SK-N-SH (cell line): ENCODE data around the gene PSMD3. TPM values are rescaled to one million over a fixed set of nuclear protein-coding genes. Genes with fewer than 3 reads are reported as not detected.
A peak's percentile ranks its signal among the peaks of the same experiment; 100 is the strongest.

ENCODE experiments used
- CTCF ChIA-PET: fragments of 300-600, 350-600 bp; formaldehyde crosslinking; extraction: SDS; loops from one replicate; lab custom pipeline; 2021; lab: Yijun Ruan, JAX
- POLR2A ChIA-PET: fragments of 350-600 bp; sonication (Branson Sonifier 250); formaldehyde crosslinking; extraction: SDS; loops from one replicate; lab custom pipeline; 2020; ENCODE audit warnings: antibody characterized with exemption, inconsistent platforms; lab: Yijun Ruan, JAX
- DNase-seq: peaks from one replicate; pipeline ENCODE4 v3.0.0; 2012
- H2AFZ ChIP-seq: fragments of 200-600 bp; sonication (generic); 2 replicates; pipeline ENCODE4 v1.8.1; 2016; ENCODE audit warnings: antibody characterized with exemption, mild to moderate bottlenecking, low read depth
- H3F3A ChIP-seq: fragments of 200-600 bp; sonication (generic); replicated peaks from 2 replicates; pipeline ENCODE3; 2016; ENCODE audit warnings: antibody characterized with exemption, mild to moderate bottlenecking; ENCODE audit not compliant: insufficient read depth
- H3K27ac ChIP-seq, 2 experiments: fragments of 200-500 bp in 1 of 2; fragments of 200-600 bp in 1 of 2; sonication (Bioruptor generic) in 1 of 2; sonication (generic), shearing (Covaris generic) in 1 of 2; 2 replicates each; pipeline versions ENCODE4 v1.5.1 to v1.6.1; 2014 to 2016; ENCODE audit warnings: low read depth in 2 of 2, inconsistent platforms in 1 of 2, low read length in 1 of 2, mild to moderate bottlenecking in 1 of 2, mixed read lengths in 1 of 2
- H3K27me3 ChIP-seq: fragments of 200-600 bp; sonication (generic), shearing (Covaris generic); 2 replicates; pipeline ENCODE4 v1.6.1; 2016; ENCODE audit warnings: mixed run types; ENCODE audit not compliant: insufficient read depth
- H3K36me3 ChIP-seq, 2 experiments: fragments of 200-500 bp in 1 of 2; fragments of 200-600 bp in 1 of 2; sonication (Bioruptor generic) in 1 of 2; sonication (generic) in 1 of 2; replicated peaks in 1 of 2; 2 replicates each; pipeline versions ENCODE3 to v1.5.1; 2014 to 2016; ENCODE audit warnings: low read length in 1 of 2, mild to moderate bottlenecking in 1 of 2; ENCODE audit not compliant: insufficient read depth in 2 of 2, control insufficient read depth in 1 of 2
- H3K4me1 ChIP-seq, 2 experiments: fragments of 200-500 bp in 1 of 2; fragments of 200-600 bp in 1 of 2; sonication (Bioruptor generic) in 1 of 2; sonication (generic), shearing (Covaris generic) in 1 of 2; 2 replicates each; pipeline versions ENCODE4 v1.5.1 to v1.6.1; 2014 to 2016; ENCODE audit warnings: low read depth in 1 of 2, low read length in 1 of 2, mixed run types in 1 of 2; ENCODE audit not compliant: insufficient read depth in 2 of 2, control insufficient read depth in 1 of 2
- H3K4me2 ChIP-seq: fragments of 200-600 bp; sonication (generic), shearing (Covaris generic); 2 replicates; pipeline ENCODE4 v1.6.1; 2017; ENCODE audit warnings: mixed run types
- H3K4me3 ChIP-seq, 2 experiments: fragments of 200-500 bp in 1 of 2; fragments of 200-600 bp in 1 of 2; sonication (Bioruptor generic) in 1 of 2; sonication (generic), shearing (Covaris generic) in 1 of 2; 2 replicates each; pipeline versions ENCODE4 v1.5.1 to v1.8.1; 2014 to 2016; ENCODE audit warnings: low read depth in 2 of 2, inconsistent platforms in 1 of 2, low read length in 1 of 2, mild to moderate bottlenecking in 1 of 2, mixed read lengths in 1 of 2, moderate library complexity in 1 of 2
- H3K79me2 ChIP-seq: fragments of 200-600 bp; sonication (generic); 2 replicates; pipeline ENCODE4 v1.8.1; 2017; ENCODE audit warnings: mild to moderate bottlenecking; ENCODE audit not compliant: insufficient read depth
- H3K9ac ChIP-seq: fragments of 200-600 bp; sonication (generic); 2 replicates; pipeline ENCODE4 v1.6.1; 2017; ENCODE audit warnings: mixed run types
- H3K9me2 ChIP-seq: fragments of 200-600 bp; sonication (generic); 2 replicates; pipeline ENCODE4 v1.6.1; 2017; ENCODE audit warnings: mixed run types
- H3K9me3 ChIP-seq: fragments of 200-600 bp; sonication (generic); 2 replicates; pipeline ENCODE4 v1.6.1; 2017; ENCODE audit warnings: mixed run types, mild to moderate bottlenecking, moderate library complexity
- H4K20me1 ChIP-seq: fragments of 200-600 bp; sonication (generic); 2 replicates; pipeline ENCODE4 v1.6.1; 2017; ENCODE audit warnings: mild to moderate bottlenecking, mixed run types; ENCODE audit not compliant: insufficient read depth
- CTCF ChIP-seq: fragments of 200-600 bp; sonication (generic); IDR thresholded peaks from 2 replicates; pipeline ENCODE4 v1.6.1; 2017; ENCODE audit warnings: antibody characterized with exemption, mild to moderate bottlenecking, moderate library complexity
- EP300 ChIP-seq, 2 experiments: IDR thresholded peaks; 2 replicates each; pipeline versions ENCODE4 v1.4.0 to v1.6.1; 2012; ENCODE audit warnings: borderline replicate concordance in 1 of 2, low read depth in 1 of 2, low read length in 1 of 2
- EZH2phosphoT487 ChIP-seq: fragments of 200-600 bp; sonication (generic); IDR thresholded peaks from 2 replicates; pipeline ENCODE4 v1.6.1; 2017; ENCODE audit warnings: low read depth, mixed run types, mild to moderate bottlenecking, antibody characterized with exemption, moderate library complexity, borderline replicate concordance
- FOSL2 ChIP-seq: IDR thresholded peaks from 2 replicates; pipeline ENCODE4 v1.4.0; 2012; ENCODE audit warnings: low read depth, mild to moderate bottlenecking, moderate library complexity, borderline replicate concordance
- IRF3 ChIP-seq: fragments of 150-350 bp; IDR thresholded peaks from 2 replicates; pipeline ENCODE4 v1.6.1; 2016; ENCODE audit warnings: mild to moderate bottlenecking, low read depth, low read length
- SIN3A ChIP-seq: IDR thresholded peaks from 2 replicates; pipeline ENCODE4 v1.6.1; 2012; ENCODE audit warnings: low read depth, mild to moderate bottlenecking, low read length, moderate library complexity, borderline replicate concordance
- SMC3 ChIP-seq: IDR thresholded peaks from 2 replicates; pipeline ENCODE4 v1.6.1; 2012; ENCODE audit warnings: low read depth, low read length, improper control_type of control experiment
- TEAD4 ChIP-seq: IDR thresholded peaks from 2 replicates; pipeline ENCODE4 v1.4.0; 2012; ENCODE audit warnings: mild to moderate bottlenecking, borderline replicate concordance; ENCODE audit not compliant: insufficient read depth
- WGBS: methylation state at CpG from one replicate; pipeline ENCODE4 v1.1.6; 2017; ENCODE audit warnings: low lambda C conversion rate; 5-methylcytosine and 5-hydroxymethylcytosine counted together
- polyA plus RNA-seq, 3 experiments: library from polyadenylated mRNA; depleted of rRNA; stranded (reverse); fragments of >200 nt; gene quantifications; 2 replicates each; pipeline ENCODE4 v1.2.3, GENCODE V29; 2012

The PSMD3 gene
- polyA plus RNA-seq, 1 of the 3 experiments (the other 2 are of a cell fraction) = 104 TPM

GRCh38 chr17:40021451-40021971, 40.9 kb downstream of the PSMD3 start:
- 95% methylated on average over 7 of the region's 9 CpGs for WGBS
- peaks cover 3% of the 10 kb centered on the region for H3F3A ChIP-seq
- no peak overlapping the region for H3K4me3 ChIP-seq
- POLR2A ChIA-PET = interaction anchor here (0.7 kb wide), 1 partner anchor 119 kb away, joined by 3 read pairs; the partner anchor contains the start of gene CASC3
- CTCF ChIA-PET = interaction anchor here (1.0 to 7.6 kb wide), 5 partner anchors 11 to 91 kb away, joined by 3 to 96 read pairs (median 11); partner anchors contain the start of gene MED24
- no peak for DNase-seq
- no peak overlapping the region for H2AFZ ChIP-seq
- H3K36me3 ChIP-seq = peaks cover 18 to 25% of the 10 kb centered on the region in 2 experiments
- no peaks in the 10 kb centered on the region for H3K9me3 ChIP-seq
- no peaks in the 10 kb centered on the region for H4K20me1 ChIP-seq
- peaks cover 0 to 9% of the 10 kb centered on the region in 2 experiments; a peak in 2 of 4 replicates for H3K4me1 ChIP-seq
- H3K4me2 ChIP-seq = peak overlapping the region; percentile 37; the same call in 1 of the 2 replicates
- no peaks in the 10 kb centered on the region for H3K79me2 ChIP-seq
- H3K27me3 ChIP-seq = no peaks in the 10 kb centered on the region
- no peak for TF ChIP-seq CTCF
- no peak for TF ChIP-seq IRF3
- peak overlapping the region in 1 of 2 experiments; percentile 54; a peak in 2 of 4 replicates for H3K27ac ChIP-seq
- no peak overlapping the region for H3K9ac ChIP-seq
- H3K9me2 ChIP-seq = no peaks in the 10 kb centered on the region

DNA sequence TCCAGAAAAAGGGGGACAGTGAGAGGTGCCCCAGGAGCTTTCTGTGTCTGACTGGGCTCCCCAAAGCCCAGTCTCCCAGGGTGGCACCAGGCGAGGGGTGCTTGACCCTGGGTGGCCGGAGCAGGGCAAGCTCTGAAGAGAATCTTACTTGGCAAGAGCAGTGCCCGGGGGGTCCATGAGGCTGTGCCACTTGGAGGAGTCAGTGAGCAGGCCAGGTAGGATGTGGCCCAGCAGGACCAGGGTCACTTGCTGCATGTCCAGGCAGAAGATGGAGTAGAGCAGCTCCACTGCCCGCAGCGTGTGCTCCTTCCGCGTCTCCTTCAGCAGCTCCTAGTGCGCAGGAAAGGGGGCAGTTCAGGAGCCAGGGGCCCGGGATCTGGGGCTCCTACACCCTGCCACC, 41.9 kb downstream of the PSMD3 start:
- CTCF ChIA-PET = interaction anchor here (0.8 to 7.6 kb wide), 7 partner anchors 9 to 368 kb away, joined by 3 to 96 read pairs (median 5); partner anchors contain the start of gene MED24
- Histone ChIP-seq H3F3A (peaks cover 6% of the 10 kb centered on the region), H3K27me3 (no peaks in the 10 kb centered on the region), H3K9me3 (no peaks in the 10 kb centered on the region), H3K9ac (no peak overlapping the region), H3K36me3 (peaks cover 20 to 27% of the 10 kb centered on the region in 2 experiments), H3K4me3 (no peak overlapping the region), H3K4me1 (peaks cover 0 to 9% of the 10 kb centered on the region in 2 experiments; a peak in 2 of 4 replicates), H3K4me2 (no peak overlapping the region), H3K79me2 (no peaks in the 10 kb centered on the region), H4K20me1 (no peaks in the 10 kb centered on the region), H3K9me2 (no peaks in the 10 kb centered on the region), H3K27ac (no peak overlapping the region), H2AFZ (no peak overlapping the region)
- POLR2A ChIA-PET = no interaction called here
- WGBS = 100% methylated on average over 3 of the region's 9 CpGs
- no peak for DNase-seq
- TF ChIP-seq EZH2phosphoT487 (no peak), SMC3 (no peak), EP300 (IDR thresholded peaks at IDR 0.05; ENCODE audit: borderline replicate concordance in 1 of 2, low read depth in 1 of 2, low read length in 1 of 2) (no peak), CTCF (no peak), SIN3A (no peak), FOSL2 (no peak), TEAD4 (no peak)
